MM.1S (cell line): ENCODE results near the gene OCRL.

Experiments used
- DNase-seq: peaks from one replicate; pipeline ENCODE4 v3.0.0-alpha.2; 2015
- H2AFZ ChIP-seq: fragments of 300-600 bp; sonication (generic); 2 replicates; pipeline ENCODE4 v1.6.0; 2016; ENCODE audit warnings: antibody characterized with exemption, low read length
- H3F3A ChIP-seq: fragments of 300-600 bp; sonication (generic); 2 replicates; pipeline ENCODE4 v1.6.1; 2016; ENCODE audit warnings: mild to moderate bottlenecking, antibody characterized with exemption, low read length, moderate library complexity, mixed read lengths; ENCODE audit not compliant: insufficient read depth
- H3K27ac ChIP-seq: fragments of 300-600 bp; sonication (generic); 2 replicates; pipeline ENCODE4 v1.5.1; 2016; ENCODE audit warnings: mild to moderate bottlenecking, low read length
- H3K27me3 ChIP-seq: fragments of 300-600 bp; sonication (generic); replicated peaks from 2 replicates; pipeline ENCODE4 v1.6.0; 2016; ENCODE audit warnings: low read length; ENCODE audit not compliant: insufficient read depth
- H3K36me3 ChIP-seq: fragments of 300-600 bp; sonication (generic); replicated peaks from 2 replicates; pipeline ENCODE4 v1.6.1; 2016; ENCODE audit warnings: mild to moderate bottlenecking, low read length, mixed read lengths; ENCODE audit not compliant: insufficient read depth
- H3K4me1 ChIP-seq: fragments of 300-600 bp; sonication (generic); 2 replicates; pipeline ENCODE4 v1.6.1; 2016; ENCODE audit warnings: low read length, mixed read lengths
- H3K4me2 ChIP-seq: fragments of 300-600 bp; sonication (generic); 2 replicates; pipeline ENCODE4 v1.6.0; 2016; ENCODE audit warnings: low read depth, low read length
- H3K4me3 ChIP-seq: fragments of 300-600 bp; sonication (generic); 2 replicates; pipeline ENCODE4 v1.5.1; 2016; ENCODE audit warnings: low read length, mixed read lengths
- H3K79me2 ChIP-seq: fragments of 300-600 bp; sonication (generic); 2 replicates; pipeline ENCODE4 v1.6.1; 2016; ENCODE audit warnings: mixed run types, low read length, mixed read lengths
- H3K9ac ChIP-seq: fragments of 300-600 bp; sonication (generic); 2 replicates; pipeline ENCODE4 v1.6.1; 2016; ENCODE audit warnings: low read length, mixed read lengths
- H3K9me2 ChIP-seq: fragments of 300-600 bp; sonication (generic); replicated peaks from 2 replicates; pipeline ENCODE4 v1.6.1; 2016; ENCODE audit warnings: mild to moderate bottlenecking, low read length, mixed read lengths; ENCODE audit not compliant: insufficient read depth
- H3K9me3 ChIP-seq: fragments of 300-600 bp; sonication (generic); replicated peaks from 2 replicates; pipeline ENCODE4 v1.6.1; 2016; ENCODE audit warnings: mild to moderate bottlenecking, low read length, mixed read lengths; ENCODE audit not compliant: insufficient read depth
- H4K20me1 ChIP-seq: fragments of 300-600 bp; sonication (generic); 2 replicates; pipeline ENCODE4 v1.6.1; 2016; ENCODE audit warnings: mild to moderate bottlenecking, low read length, moderate library complexity, mixed read lengths; ENCODE audit not compliant: insufficient read depth
- EZH2 ChIP-seq: fragments of 300-600 bp; sonication (generic); optimal IDR thresholded peaks from 2 replicates; pipeline ENCODE3; 2017; ENCODE audit warnings: low read depth, mild to moderate bottlenecking, antibody characterized with exemption, low read length, mixed read lengths
- EZH2phosphoT487 ChIP-seq: fragments of 300-600 bp; sonication (generic); IDR thresholded peaks from 2 replicates; pipeline ENCODE4 v1.6.1; 2018; ENCODE audit warnings: antibody characterized with exemption, low read length
- TF ChIP-seq, protein P1 (sequence below): fragments of 300-600 bp; sonication (generic); IDR thresholded peaks from 2 replicates; pipeline ENCODE4 v1.5.1; 2016; ENCODE audit warnings: antibody characterized with exemption, low read length, mixed read lengths

Gene OCRL

DNA sequence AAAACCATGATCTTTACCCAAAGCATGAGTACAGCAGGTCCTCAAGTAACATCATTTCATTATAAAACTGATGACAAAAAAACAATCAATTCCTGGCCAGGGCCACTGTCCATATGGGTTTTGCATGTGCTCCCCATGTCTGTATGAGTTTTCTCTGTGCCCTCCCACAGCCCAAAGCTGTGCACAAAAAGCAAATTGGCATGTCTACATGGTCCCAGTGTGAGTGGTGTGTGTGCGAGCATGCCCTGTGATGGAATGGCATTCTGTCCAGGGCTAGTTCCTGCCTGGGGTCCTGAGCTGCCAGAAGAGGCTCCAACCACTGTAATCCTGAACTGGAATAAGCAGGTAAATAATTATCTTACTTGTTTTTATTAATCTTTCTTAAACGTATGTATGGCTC is 45.2 kb upstream of the OCRL start:
- H2AFZ ChIP-seq, result no peak overlapping the region
- no peaks in the 10 kb centered on the region for H4K20me1 ChIP-seq
- no peak overlapping the region for H3K9ac ChIP-seq
- H3K79me2 ChIP-seq, result no peaks in the 10 kb centered on the region
- H3F3A ChIP-seq, result no peaks in the 10 kb centered on the region
- H3K36me3 ChIP-seq, result no peaks in the 10 kb centered on the region
- no peak for DNase-seq
- no peaks in the 10 kb centered on the region for H3K9me3 ChIP-seq
- no peaks in the 10 kb centered on the region for H3K9me2 ChIP-seq
- H3K4me1 ChIP-seq, result no peaks in the 10 kb centered on the region
- no peaks in the 10 kb centered on the region for H3K27me3 ChIP-seq
- no peak for TF ChIP-seq EZH2
- TF ChIP-seq, protein P1, sequence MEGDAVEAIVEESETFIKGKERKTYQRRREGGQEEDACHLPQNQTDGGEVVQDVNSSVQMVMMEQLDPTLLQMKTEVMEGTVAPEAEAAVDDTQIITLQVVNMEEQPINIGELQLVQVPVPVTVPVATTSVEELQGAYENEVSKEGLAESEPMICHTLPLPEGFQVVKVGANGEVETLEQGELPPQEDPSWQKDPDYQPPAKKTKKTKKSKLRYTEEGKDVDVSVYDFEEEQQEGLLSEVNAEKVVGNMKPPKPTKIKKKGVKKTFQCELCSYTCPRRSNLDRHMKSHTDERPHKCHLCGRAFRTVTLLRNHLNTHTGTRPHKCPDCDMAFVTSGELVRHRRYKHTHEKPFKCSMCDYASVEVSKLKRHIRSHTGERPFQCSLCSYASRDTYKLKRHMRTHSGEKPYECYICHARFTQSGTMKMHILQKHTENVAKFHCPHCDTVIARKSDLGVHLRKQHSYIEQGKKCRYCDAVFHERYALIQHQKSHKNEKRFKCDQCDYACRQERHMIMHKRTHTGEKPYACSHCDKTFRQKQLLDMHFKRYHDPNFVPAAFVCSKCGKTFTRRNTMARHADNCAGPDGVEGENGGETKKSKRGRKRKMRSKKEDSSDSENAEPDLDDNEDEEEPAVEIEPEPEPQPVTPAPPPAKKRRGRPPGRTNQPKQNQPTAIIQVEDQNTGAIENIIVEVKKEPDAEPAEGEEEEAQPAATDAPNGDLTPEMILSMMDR, result no peak
- TF ChIP-seq EZH2phosphoT487, result no peak
- no peak overlapping the region for H3K27ac ChIP-seq
- H3K4me3 ChIP-seq, result no peak overlapping the region
- H3K4me2 ChIP-seq, result no peak overlapping the region

DNA sequence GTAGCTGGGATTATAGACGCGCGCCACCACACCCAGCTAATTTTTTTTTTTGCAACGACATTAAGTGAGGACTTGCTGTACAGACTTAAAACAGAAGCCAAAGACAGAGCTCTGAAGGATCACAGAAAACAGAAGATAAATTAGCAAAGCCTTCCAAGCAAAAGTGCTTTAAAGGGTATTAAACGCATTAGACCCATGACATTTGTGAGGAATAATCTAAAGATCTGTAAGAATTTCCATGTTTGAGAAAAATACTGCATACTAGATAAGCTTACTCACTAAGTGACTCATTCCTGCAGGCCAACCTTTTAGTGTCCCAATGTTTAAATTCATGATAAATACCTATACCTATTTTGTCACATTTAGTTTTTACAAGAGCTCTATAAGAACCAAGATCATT is 44.2 kb upstream of the OCRL start:
- no peaks in the 10 kb centered on the region for H3K27me3 ChIP-seq
- H3K4me1 ChIP-seq, result no peaks in the 10 kb centered on the region
- no peaks in the 10 kb centered on the region for H3K36me3 ChIP-seq
- no peak overlapping the region for H3K9ac ChIP-seq
- TF ChIP-seq, protein P1, result no peak
- no peak for TF ChIP-seq EZH2phosphoT487
- TF ChIP-seq EZH2, result no peak
- H3K27ac ChIP-seq, result no peak overlapping the region
- no peak for DNase-seq
- H3K9me3 ChIP-seq, result no peaks in the 10 kb centered on the region
- H3K79me2 ChIP-seq, result no peaks in the 10 kb centered on the region
- no peaks in the 10 kb centered on the region for H4K20me1 ChIP-seq
- no peaks in the 10 kb centered on the region for H3K9me2 ChIP-seq
- H3K4me2 ChIP-seq, result no peak overlapping the region
- H3K4me3 ChIP-seq, result no peak overlapping the region
- H2AFZ ChIP-seq, result no peak overlapping the region
- H3F3A ChIP-seq, result no peaks in the 10 kb centered on the region

DNA sequence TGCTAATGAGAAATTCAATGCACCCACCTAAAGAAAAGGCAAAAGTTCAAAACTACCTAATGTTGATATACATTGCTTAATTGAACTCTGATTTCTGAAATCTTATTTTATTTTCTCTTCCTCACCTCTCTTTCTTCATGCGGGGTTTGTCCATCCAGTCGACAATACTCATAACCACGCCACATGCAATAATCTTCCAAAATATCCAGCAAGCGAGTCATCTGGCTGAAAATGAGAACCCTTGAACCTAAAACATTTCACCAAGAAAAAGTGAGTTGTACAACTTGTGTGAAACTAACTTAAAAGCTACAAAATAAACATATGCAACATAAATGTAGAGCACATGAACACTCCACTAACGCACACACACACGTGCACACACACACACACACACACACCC is 43.4 kb upstream of the OCRL start:
- no peak overlapping the region for H3K4me3 ChIP-seq
- no peak for DNase-seq

More for the DNA sequence above, 43.4 kb upstream of the OCRL start:
- no peaks in the 10 kb centered on the region for H4K20me1 ChIP-seq
- H3K79me2 ChIP-seq, result no peaks in the 10 kb centered on the region
- no peaks in the 10 kb centered on the region for H3K9me3 ChIP-seq
- no peaks in the 10 kb centered on the region for H3K27me3 ChIP-seq
- H3F3A ChIP-seq, result no peaks in the 10 kb centered on the region
- H3K4me1 ChIP-seq, result no peaks in the 10 kb centered on the region
- TF ChIP-seq, protein P1, result no peak
- TF ChIP-seq EZH2, result no peak
- TF ChIP-seq EZH2phosphoT487, result no peak
- H3K9ac ChIP-seq, result no peak overlapping the region
- no peak overlapping the region for H3K27ac ChIP-seq
- H3K4me2 ChIP-seq, result no peak overlapping the region
- H2AFZ ChIP-seq, result no peak overlapping the region
- no peaks in the 10 kb centered on the region for H3K9me2 ChIP-seq
- no peaks in the 10 kb centered on the region for H3K36me3 ChIP-seq
